Spleen (tissue), 7 donors: Measurements from ENCODE around the gene ETV3.

ENCODE experiments used
- POLR2A ChIP-seq, 3 donors: fragments of 450-650 bp; IDR thresholded peaks; one replicate each; pipeline ENCODE4 v1.5.1; 2017; ENCODE audit warnings: antibody characterized with exemption in 3 of 3, mild to moderate bottlenecking in 1 of 3
- TF ChIP-seq, protein P1 (sequence below), 11 experiments: fragments of 200-600 bp in 7 of 11; fragments of 450-650 bp in 4 of 11; sonication (generic) in 4 of 11; IDR thresholded peaks in 8 of 11; conservative IDR thresholded peaks in 3 of 11; 1 replicate in 7 of 11; 2 replicates in 4 of 11; pipeline versions ENCODE4 v1.4.0 to v1.8.0; 2016 to 2021; ENCODE audit warnings: antibody characterized with exemption in 11 of 11, inconsistent platforms in 4 of 11, mild to moderate bottlenecking in 1 of 11
- donor health status: DM: no; HTN: no; CAD: no; lungs with moderate emphysema.
- donor health status: DM: no; HTN: no; CAD: no.
- donor health status: DM: no; HTN: no; CAD: no.

DNA sequence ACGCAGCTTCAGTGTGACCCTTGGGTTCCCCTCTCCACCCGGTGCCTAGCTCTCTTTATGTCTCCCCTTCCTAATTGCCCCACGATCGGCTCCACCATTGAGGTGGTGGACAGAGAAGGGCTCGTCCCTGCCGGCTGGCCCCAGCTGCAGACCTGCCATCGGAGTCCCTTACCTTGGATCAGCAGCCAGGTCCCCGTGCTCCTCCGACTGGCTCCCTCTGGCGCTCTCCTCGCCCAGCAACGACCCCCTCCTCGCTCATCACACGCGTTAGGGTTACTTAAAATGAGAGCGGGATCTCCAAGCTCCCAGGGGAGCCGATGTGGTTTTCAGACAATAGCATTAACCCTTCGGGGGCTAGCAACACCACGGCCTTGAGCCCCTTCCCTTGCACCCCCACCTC, 30.5 kb downstream of the ETV3 start:
- TF ChIP-seq, protein P1, sequence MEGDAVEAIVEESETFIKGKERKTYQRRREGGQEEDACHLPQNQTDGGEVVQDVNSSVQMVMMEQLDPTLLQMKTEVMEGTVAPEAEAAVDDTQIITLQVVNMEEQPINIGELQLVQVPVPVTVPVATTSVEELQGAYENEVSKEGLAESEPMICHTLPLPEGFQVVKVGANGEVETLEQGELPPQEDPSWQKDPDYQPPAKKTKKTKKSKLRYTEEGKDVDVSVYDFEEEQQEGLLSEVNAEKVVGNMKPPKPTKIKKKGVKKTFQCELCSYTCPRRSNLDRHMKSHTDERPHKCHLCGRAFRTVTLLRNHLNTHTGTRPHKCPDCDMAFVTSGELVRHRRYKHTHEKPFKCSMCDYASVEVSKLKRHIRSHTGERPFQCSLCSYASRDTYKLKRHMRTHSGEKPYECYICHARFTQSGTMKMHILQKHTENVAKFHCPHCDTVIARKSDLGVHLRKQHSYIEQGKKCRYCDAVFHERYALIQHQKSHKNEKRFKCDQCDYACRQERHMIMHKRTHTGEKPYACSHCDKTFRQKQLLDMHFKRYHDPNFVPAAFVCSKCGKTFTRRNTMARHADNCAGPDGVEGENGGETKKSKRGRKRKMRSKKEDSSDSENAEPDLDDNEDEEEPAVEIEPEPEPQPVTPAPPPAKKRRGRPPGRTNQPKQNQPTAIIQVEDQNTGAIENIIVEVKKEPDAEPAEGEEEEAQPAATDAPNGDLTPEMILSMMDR (IDR thresholded peaks at IDR 0.05 in 8 of 11, conservative IDR thresholded peaks at IDR 0.05 in 3 of 11), result no peak
- TF ChIP-seq POLR2A (IDR thresholded peaks at IDR 0.05), result no peak
